Suprapubic skin (tissue), 4 donors: ENCODE measurements around the gene P2RX6. TPM values are rescaled to one million over a fixed set of nuclear protein-coding genes. Genes with fewer than 3 reads are reported as not detected.

Experiments
- DNase-seq, 2 donors: peaks; one replicate each; pipeline ENCODE4 v3.0.0-alpha.2; 2019; ENCODE audit warnings: low spot score in 2 of 2
- H3K27ac ChIP-seq: fragments of 200-600 bp; sonication (generic); one replicate; pipeline ENCODE4 v1.5.1; 2019
- H3K27me3 ChIP-seq: fragments of 200-600 bp; sonication (generic); one replicate; pipeline ENCODE4 v1.5.1; 2019
- H3K36me3 ChIP-seq: fragments of 200-600 bp; sonication (generic); one replicate; pipeline ENCODE4 v1.5.1; 2019
- H3K4me1 ChIP-seq: fragments of 200-600 bp; sonication (generic); one replicate; pipeline ENCODE4 v1.5.1; 2019
- H3K4me3 ChIP-seq: fragments of 200-600 bp; sonication (generic); one replicate; pipeline ENCODE4 v1.5.1; 2019; ENCODE audit warnings: mild to moderate bottlenecking
- H3K9me3 ChIP-seq: fragments of 200-600 bp; sonication (generic); one replicate; pipeline ENCODE4 v1.5.1; 2019
- CTCF ChIP-seq, 2 donors: fragments of 200-600 bp in 1 of 2; fragments of 450-650 bp in 1 of 2; sonication (generic) in 1 of 2; IDR thresholded peaks; one replicate each; pipeline ENCODE4 v1.5.1; 2016 to 2019; ENCODE audit warnings: antibody characterized with exemption in 2 of 2, mild to moderate bottlenecking in 1 of 2, moderate library complexity in 1 of 2
- EP300 ChIP-seq: sonication (generic); formaldehyde crosslinking; IDR thresholded peaks from one replicate; pipeline ENCODE4 v1.6.1; 2017; ENCODE audit warnings: antibody characterized with exemption
- POLR2A ChIP-seq, 2 donors: fragments of 450-650 bp; IDR thresholded peaks; one replicate each; pipeline ENCODE4 v1.6.1; 2017; ENCODE audit warnings: antibody characterized with exemption in 2 of 2, mild to moderate bottlenecking in 2 of 2, moderate library complexity in 2 of 2
- POLR2AphosphoS5 ChIP-seq, 3 donors: sonication (generic); formaldehyde crosslinking; IDR thresholded peaks; one replicate each; pipeline ENCODE4 v1.6.1; 2017; ENCODE audit warnings: antibody characterized with exemption in 3 of 3
- WGBS: methylation state at CpG from one replicate; pipeline ENCODE4 v1.1.5; 2018; 5-methylcytosine and 5-hydroxymethylcytosine counted together
- total RNA-seq, 4 donors: library from RNA; depleted of rRNA; stranded (reverse); fragments of >200 nt; gene quantifications; one replicate each; pipeline ENCODE4 v1.1.0, GENCODE V29; 2016

The P2RX6 gene
- total RNA-seq, 4 donors from 2014 or later: 0.21 to 3.1 (median 1.0) TPM

DNA sequence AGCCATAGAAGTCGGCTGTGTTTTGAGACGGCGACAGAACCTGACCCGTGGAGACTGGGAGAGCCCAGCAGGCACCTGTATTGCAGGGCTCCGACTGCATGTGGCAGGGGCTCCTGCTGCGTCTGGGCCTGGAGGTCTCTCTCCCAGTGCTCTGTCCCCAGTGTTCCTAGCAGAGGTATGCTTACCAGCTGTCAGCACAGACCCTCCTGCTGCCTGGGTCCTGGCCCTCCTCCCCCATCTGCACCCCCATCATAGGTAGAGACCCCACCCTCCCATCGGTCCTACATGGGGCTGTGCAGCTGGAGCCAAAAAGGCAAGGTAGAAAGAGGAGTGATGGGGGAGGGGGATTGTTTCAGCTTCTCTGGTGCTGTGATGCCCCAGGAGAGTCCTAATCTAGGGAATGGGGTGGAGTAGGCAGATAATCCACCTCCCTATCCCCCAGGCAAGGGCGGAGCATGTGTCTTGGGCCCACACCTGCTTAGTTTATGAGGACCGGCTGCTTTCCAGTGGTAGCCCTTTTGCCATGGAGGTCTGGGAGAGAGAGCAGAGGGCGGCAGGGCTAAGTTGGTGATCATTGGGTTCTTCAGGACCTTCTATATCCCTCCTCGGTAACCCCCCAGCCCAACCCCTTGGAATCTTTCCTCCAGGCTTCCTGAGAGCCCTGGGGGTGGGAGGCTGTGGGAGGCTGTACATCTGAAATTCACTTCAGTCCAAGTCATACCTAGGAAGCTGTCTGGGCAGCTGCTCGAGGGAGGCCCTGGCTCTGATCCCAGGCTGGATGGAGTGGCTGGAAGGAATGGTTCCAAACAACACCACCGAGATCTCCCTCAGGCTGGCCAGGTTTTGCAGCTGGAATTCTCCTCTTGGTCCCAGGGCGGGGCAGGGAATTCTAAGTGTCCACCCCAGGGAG, 12.1 kb downstream of the P2RX6 start:
- no peaks in the 10 kb centered on the region for H3K9me3 ChIP-seq
- H3K27me3 ChIP-seq: peaks cover 28% of the 10 kb centered on the region
- TF ChIP-seq CTCF (IDR thresholded peaks at IDR 0.05): no peak
- no peak for TF ChIP-seq EP300
- TF ChIP-seq POLR2A (IDR thresholded peaks at IDR 0.05): no peak
- TF ChIP-seq POLR2AphosphoS5 (IDR thresholded peaks at IDR 0.05): no peak
- no peak overlapping the region for H3K27ac ChIP-seq
- H3K4me3 ChIP-seq: no peak overlapping the region
- DNase-seq: no peak
- 78% methylated on average over 7 of the region's 14 CpGs for WGBS
- no peaks in the 10 kb centered on the region for H3K36me3 ChIP-seq
- peaks cover 18% of the 10 kb centered on the region for H3K4me1 ChIP-seq

- H3K9me3 ChIP-seq: no peaks in the 10 kb centered on the region
- peaks cover 35% of the 10 kb centered on the region for H3K27me3 ChIP-seq
- WGBS: 87% methylated on average over 3 of the region's 13 CpGs
- H3K27ac ChIP-seq: no peak overlapping the region
- peaks cover 24% of the 10 kb centered on the region for H3K4me1 ChIP-seq
- H3K4me3 ChIP-seq: no peak overlapping the region
- H3K36me3 ChIP-seq: no peaks in the 10 kb centered on the region
- DNase-seq: no peak
- TF ChIP-seq POLR2A (IDR thresholded peaks at IDR 0.05) (no peak), EP300 (no peak), POLR2AphosphoS5 (IDR thresholded peaks at IDR 0.05) (no peak), CTCF (IDR thresholded peaks at IDR 0.05) (no peak)
These were observed 13.6 kb downstream of the P2RX6 start for GRCh38 chr22:21028277-21029251.

DNA sequence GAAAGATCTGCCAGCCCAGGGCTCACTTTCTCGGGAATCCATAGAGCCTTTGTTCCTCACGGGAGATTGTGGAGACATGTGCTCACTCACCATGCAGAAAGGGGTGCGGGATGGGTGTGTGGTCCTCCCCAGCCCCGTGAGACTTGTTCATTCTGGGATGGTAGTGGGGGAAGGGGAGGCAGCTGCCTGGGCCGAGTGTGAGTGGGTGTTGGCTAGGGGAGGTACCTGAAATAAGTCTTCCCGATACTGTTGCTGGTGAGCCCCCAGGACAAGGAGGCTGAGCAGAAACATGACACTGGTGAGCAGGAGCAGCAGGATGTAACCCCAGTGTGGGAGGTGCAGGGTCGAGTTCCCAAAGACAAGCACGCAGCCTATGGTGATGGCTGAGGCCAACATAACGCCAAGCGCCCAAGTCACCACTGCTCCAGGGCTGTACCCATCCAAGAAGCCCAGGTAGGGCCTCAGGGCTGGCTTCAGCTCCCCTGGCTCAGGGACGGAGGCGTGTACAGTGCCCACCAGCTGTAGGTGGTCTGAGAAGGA, 14.6 kb downstream of the P2RX6 start:
- no peak overlapping the region for H3K4me3 ChIP-seq
- 72% methylated on average over 10 of the region's 12 CpGs for WGBS
- H3K36me3 ChIP-seq: no peaks in the 10 kb centered on the region
- no peak overlapping the region for H3K27ac ChIP-seq
- DNase-seq: no peak
- H3K4me1 ChIP-seq: peaks cover 24% of the 10 kb centered on the region
- H3K9me3 ChIP-seq: no peaks in the 10 kb centered on the region
- TF ChIP-seq POLR2A (IDR thresholded peaks at IDR 0.05): no peak
- no peak for TF ChIP-seq POLR2AphosphoS5 (IDR thresholded peaks at IDR 0.05)
- TF ChIP-seq CTCF (IDR thresholded peaks at IDR 0.05): no peak
- TF ChIP-seq EP300: no peak
- H3K27me3 ChIP-seq: peaks cover 35% of the 10 kb centered on the region

- H3K36me3 ChIP-seq: no peaks in the 10 kb centered on the region
- no peak overlapping the region for H3K27ac ChIP-seq
- no peak for DNase-seq
These were observed 15.1 kb downstream of the P2RX6 start for GRCh38 chr22:21030032-21030431.

More at GRCh38 chr22:21030032-21030431, 15.1 kb downstream of the P2RX6 start:
- no peaks in the 10 kb centered on the region for H3K9me3 ChIP-seq
- peaks cover 35% of the 10 kb centered on the region for H3K27me3 ChIP-seq
- no peak overlapping the region for H3K4me3 ChIP-seq
- 89% methylated on average over 15 of the region's 15 CpGs for WGBS
- TF ChIP-seq CTCF (IDR thresholded peaks at IDR 0.05) (no peak), POLR2A (IDR thresholded peaks at IDR 0.05) (no peak), EP300 (no peak), POLR2AphosphoS5 (IDR thresholded peaks at IDR 0.05) (no peak)
- peaks cover 24% of the 10 kb centered on the region for H3K4me1 ChIP-seq
